ENCODE measurements around the gene PPFIA3. TPM values are rescaled to one million over a fixed set of nuclear protein-coding genes. Genes with fewer than 3 reads are reported as not detected.

The PPFIA3 gene
- total and polyA plus RNA-seq, 2 experiments from 2014 or later: 4.4 to 8.2 TPM

- peak; percentile 100 for DNase-seq (ENCODE audit: low spot score)
- no peaks in the 10 kb centered on the region for H3K9me3 ChIP-seq (ENCODE audit: low read depth)
- H3K4me3 ChIP-seq: peak overlapping the region; percentile 43
- H3K36me3 ChIP-seq (replicated peaks; ENCODE audit: insufficient read depth, low read depth): no peaks in the 10 kb centered on the region
- no peaks in the 10 kb centered on the region for H3K79me2 ChIP-seq
- no peaks in the 10 kb centered on the region for H4K20me1 ChIP-seq (ENCODE audit: insufficient read depth, poor library complexity, severe bottlenecking)
- H3K4me1 ChIP-seq (ENCODE audit: insufficient read depth): peaks cover 16% of the 10 kb centered on the region
- no peak overlapping the region for H2AFZ ChIP-seq
- no peaks in the 10 kb centered on the region for H3K27me3 ChIP-seq
- no peaks in the 10 kb centered on the region for H3K9me2 ChIP-seq (replicated peaks; ENCODE audit: insufficient read depth)
- peak overlapping the region; percentile 88 for H3K4me2 ChIP-seq
- WGBS (ENCODE audit: low lambda C conversion rate, missing lambda C conversion rate): 1% methylated on average over 33 of the region's 49 CpGs
- TF ChIP-seq EZH2phosphoT487 (IDR thresholded peaks at IDR 0.05; ENCODE audit: low read depth, severe bottlenecking, unreplicated experiment) (no peak), CTCF (IDR thresholded peaks at IDR 0.05; ENCODE audit: poor library complexity) (no peak)
- H3K27ac ChIP-seq: peak overlapping the region; percentile 82
Observed at GRCh38 chr19:49148784-49149651, 29.7 kb downstream of the PPFIA3 start.

- Histone ChIP-seq H2AFZ (peak overlapping the region; percentile 61), H3K4me3 (peak overlapping the region; percentile 43), H3K27me3 (no peaks in the 10 kb centered on the region), H3K79me2 (no peaks in the 10 kb centered on the region), H3K36me3 (replicated peaks; ENCODE audit: insufficient read depth, low read depth) (no peaks in the 10 kb centered on the region), H3K4me2 (peak overlapping the region; percentile 88), H3K9me2 (replicated peaks; ENCODE audit: insufficient read depth) (no peaks in the 10 kb centered on the region), H3K4me1 (ENCODE audit: insufficient read depth) (peaks cover 16% of the 10 kb centered on the region), H4K20me1 (ENCODE audit: insufficient read depth, poor library complexity, severe bottlenecking) (no peaks in the 10 kb centered on the region), H3K27ac (peak overlapping the region; percentile 82), H3K9me3 (ENCODE audit: low read depth) (no peaks in the 10 kb centered on the region)
- 1% methylated on average over 23 of the region's 23 CpGs for WGBS (ENCODE audit: low lambda C conversion rate, missing lambda C conversion rate)
- DNase-seq (ENCODE audit: low spot score): peak; percentile 82
- no peak for TF ChIP-seq EZH2 (IDR thresholded peaks at IDR 0.05; ENCODE audit: borderline replicate concordance)
- no peak for TF ChIP-seq CTCF (IDR thresholded peaks at IDR 0.05; ENCODE audit: poor library complexity)
- no peak for TF ChIP-seq EZH2phosphoT487 (IDR thresholded peaks at IDR 0.05; ENCODE audit: low read depth, severe bottlenecking, unreplicated experiment)
Observed at GRCh38 chr19:49149652-49150105, 30.3 kb downstream of the PPFIA3 start.

GRCh38 chr19:49150106-49150943, 31.0 kb downstream of the PPFIA3 start:
- DNase-seq (ENCODE audit: low spot score): peak; percentile 93
- no peaks in the 10 kb centered on the region for H3K9me2 ChIP-seq (replicated peaks; ENCODE audit: insufficient read depth)
- peak overlapping the region; percentile 88 for H3K4me2 ChIP-seq
- peaks cover 16% of the 10 kb centered on the region for H3K4me1 ChIP-seq (ENCODE audit: insufficient read depth)
- H4K20me1 ChIP-seq (ENCODE audit: insufficient read depth, poor library complexity, severe bottlenecking): no peaks in the 10 kb centered on the region
- H3K36me3 ChIP-seq (replicated peaks; ENCODE audit: insufficient read depth, low read depth): no peaks in the 10 kb centered on the region
- H3K79me2 ChIP-seq: no peaks in the 10 kb centered on the region
- 2% methylated on average over 28 of the region's 75 CpGs for WGBS (ENCODE audit: low lambda C conversion rate, missing lambda C conversion rate)
- H3K27me3 ChIP-seq: no peaks in the 10 kb centered on the region
- TF ChIP-seq EZH2phosphoT487 (IDR thresholded peaks at IDR 0.05; ENCODE audit: low read depth, severe bottlenecking, unreplicated experiment): no peak
- no peak for TF ChIP-seq CTCF (IDR thresholded peaks at IDR 0.05; ENCODE audit: poor library complexity)
- TF ChIP-seq EZH2 (IDR thresholded peaks at IDR 0.05; ENCODE audit: borderline replicate concordance): no peak
- peak overlapping the region; percentile 43 for H3K4me3 ChIP-seq
- H3K9me3 ChIP-seq (ENCODE audit: low read depth): no peaks in the 10 kb centered on the region
- peak overlapping the region; percentile 61 for H2AFZ ChIP-seq
- H3K27ac ChIP-seq: peak overlapping the region; percentile 82
